ENCODE data around the gene DNMT3A. TPM values are rescaled to one million over a fixed set of nuclear protein-coding genes. Genes with fewer than 3 reads are reported as not detected.

DNMT3A gene
- total RNA-seq (2014; rRNA removed; shearing (Covaris generic)) = 17.7 and 19.3 TPM in 2 replicates

- DNase-seq (ENCODE audit: low read depth) = peak; percentile 82
These were observed at the start of gene DNMT3A for GRCh38 chr2:25341753-25342371. TSS of gene DNMT3A (minus strand) at chr2:25341925. CDS start at chr2:25313984, 27,941 bp downstream.

DNA sequence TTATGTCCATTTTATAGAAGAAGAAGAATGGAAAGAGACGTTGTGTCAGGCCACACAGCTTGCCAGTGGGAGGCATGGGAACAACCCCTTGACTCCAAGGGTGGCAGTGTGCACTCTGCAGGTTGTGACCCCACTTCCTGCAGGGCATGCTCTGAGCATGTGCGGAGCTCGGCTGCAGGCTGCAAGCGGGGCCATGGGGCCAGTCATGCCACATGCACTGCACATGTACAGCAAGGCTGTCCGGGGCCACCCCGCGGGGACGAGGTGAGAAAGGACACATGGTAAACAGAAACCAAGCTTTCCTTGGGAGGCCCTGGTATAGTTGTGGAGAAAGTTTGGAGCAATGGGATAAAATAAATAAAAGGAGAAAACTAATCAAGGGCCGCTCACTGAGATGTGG, 47.4 kb upstream of the DNMT3A start:
- no peak for DNase-seq (ENCODE audit: low read depth)

DNA sequence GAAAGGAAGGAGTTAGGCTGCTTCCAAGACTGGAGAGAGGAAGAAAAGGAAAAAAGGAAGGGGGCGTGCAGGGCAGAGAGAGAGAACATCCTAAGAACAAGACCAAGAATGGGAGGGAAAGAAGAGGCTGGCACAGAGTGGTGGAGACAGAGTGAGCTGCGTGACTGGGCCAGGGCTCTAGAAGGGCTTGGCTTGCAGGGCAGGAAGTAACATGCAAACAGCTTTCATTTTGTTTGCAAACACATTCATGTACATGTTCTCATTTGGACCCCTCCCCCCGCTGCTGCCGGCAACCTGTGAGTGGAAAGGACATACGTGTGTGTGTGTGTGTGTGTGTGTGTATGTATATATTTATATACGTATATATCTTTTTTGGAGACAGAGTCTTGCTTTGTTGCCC, 46.8 kb upstream of the DNMT3A start:
- no peak for DNase-seq (ENCODE audit: low read depth)

- DNase-seq (ENCODE audit: low read depth) = no peak
These were observed 46.2 kb upstream of the DNMT3A start for GRCh38 chr2:25387876-25388449.

GRCh38 chr2:25386971-25387875, 45.5 kb upstream of the DNMT3A start:
- no peak for DNase-seq (ENCODE audit: low read depth)

DNA sequence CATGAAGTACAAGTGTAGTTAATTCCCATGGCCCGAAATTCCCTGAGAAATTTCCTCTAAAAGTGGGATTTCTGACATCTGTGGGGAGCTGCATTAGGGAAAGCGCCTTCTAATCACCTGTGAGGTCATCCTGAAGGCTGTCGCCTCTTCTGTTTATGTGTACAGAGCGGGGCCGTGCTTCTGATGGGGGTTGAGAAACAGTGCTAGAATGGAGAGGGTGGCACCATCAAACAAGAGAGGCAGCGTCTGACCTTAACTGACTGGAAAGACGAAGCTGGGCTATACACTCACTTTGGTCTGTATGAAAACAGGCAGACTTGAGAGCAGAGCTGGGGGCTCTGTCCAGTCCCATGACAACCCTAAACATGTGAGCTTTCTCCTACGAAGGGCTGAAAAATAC, 44.2 kb upstream of the DNMT3A start:
- no peak for DNase-seq (ENCODE audit: low read depth)

- DNase-seq (ENCODE audit: low read depth) = no peak
These were observed 42.1 kb upstream of the DNMT3A start for GRCh38 chr2:25383806-25384205.

DNA sequence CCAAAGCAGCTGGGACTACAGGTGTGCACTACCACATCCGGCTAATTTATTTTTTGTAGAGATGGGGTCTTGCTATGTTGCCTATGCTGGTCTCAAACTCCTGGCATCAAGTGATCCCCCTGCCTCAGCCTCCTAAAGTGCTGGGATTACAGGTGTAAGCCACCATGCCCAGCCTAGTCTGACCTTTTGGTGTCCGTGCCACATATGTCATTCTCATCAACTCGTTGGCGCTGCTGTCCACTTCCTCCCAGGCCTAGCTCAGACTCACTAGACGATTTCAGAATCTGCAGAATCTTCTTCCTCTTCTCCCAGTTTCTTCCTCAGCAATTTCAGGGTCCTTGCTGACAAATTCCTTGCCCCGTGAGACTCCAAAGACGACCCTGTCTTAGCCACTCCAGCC, 39.8 kb upstream of the DNMT3A start:
- no peak for DNase-seq (ENCODE audit: low read depth)

DNA sequence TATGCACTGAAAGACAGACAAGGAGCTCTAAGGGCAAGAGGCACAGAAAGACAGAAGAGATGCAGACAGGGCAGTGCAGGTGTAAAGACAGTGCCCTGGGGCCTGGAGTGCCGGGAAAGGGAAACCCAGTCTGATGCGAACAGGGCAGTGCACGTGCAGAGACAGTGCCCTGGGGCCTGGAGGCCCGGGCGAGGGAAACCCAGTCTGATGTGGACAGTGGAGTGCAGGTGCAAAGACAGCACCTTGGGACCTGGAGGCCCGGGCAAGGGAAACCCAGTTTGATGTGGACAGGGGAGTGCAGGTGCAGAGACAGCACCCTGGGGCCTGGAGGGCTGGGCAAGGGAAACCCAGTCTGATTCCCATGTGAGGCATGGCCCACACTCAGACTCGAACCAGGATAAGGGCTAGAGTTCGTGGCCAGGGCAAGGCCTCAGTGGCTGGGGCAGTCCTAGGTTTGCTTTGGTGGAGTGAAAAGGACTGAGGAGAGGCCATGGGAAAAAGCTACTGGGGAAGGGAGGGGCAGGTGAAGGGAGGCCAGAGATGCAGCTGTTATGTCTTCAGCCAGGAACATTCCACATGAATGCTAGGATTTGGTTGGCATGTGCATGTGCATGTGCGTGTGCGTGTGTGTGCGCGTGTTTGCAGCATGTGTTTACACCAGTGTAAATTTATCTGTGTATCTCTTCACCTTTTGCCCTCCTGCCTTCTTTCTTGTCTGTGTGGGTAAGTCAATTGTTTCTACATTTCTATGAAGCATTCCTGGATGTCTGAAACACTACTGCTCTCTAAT, 39.1 kb upstream of the DNMT3A start:
- no peak for DNase-seq (ENCODE audit: low read depth)

GRCh38 chr2:25380023-25380422, 38.3 kb upstream of the DNMT3A start:
- DNase-seq (ENCODE audit: low read depth) = no peak

DNA sequence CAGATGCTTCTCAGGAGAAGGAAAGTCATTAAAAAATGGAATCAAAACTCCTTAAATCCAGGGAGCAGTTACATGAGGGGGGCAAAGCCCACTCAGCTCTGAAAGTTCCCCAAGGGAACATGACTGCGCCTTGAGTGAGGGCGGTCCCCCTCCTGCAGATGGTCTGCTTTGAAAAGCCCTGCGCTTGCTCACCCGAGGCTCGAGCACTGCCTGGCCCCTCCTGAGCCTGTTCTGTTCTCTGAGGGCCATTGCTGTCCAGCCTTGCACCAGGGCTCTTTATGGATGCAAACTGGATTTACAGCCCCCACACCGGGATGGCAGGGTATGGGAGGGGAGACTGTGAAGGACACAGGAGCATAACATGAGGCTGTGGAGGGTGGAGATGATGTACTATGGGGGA, 37.8 kb upstream of the DNMT3A start:
- no peak for DNase-seq (ENCODE audit: low read depth)

DNA sequence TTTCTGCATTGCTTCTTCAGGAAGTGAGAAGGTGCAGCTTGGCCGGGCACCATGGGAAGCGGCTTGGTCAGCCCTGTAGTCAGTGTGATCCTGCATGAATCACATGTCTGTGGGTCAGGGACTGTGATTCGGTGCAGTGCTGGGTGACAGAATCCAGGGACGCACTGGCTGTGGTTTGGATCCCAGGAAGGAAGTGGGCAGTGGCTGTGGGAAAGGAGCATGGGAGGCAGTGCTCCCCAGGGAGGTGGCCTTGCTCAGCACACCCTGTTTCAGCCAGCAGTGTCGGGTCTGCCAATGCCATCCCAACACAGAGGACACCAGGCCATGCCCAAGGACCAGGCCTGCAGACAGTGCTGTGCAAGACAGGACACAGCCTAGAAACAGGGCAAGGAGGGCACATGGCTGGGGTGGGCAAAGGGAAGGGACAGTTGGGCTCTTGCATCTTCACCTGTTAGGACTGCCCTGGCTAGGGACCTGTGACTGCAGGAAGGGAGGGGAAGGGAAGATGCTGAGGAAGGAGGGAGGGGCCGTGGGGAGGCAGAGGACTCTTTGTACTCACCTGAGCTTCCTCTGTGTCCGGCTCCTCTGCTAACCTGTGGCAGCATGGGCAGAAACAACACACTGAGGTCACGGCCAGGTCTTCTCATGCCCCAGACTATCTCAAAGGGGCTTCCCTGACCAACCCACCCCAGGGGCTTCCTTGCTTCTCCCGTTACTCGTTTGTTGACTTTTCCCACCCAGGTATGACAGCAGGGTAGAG, 37.2 kb upstream of the DNMT3A start:
- peak; percentile 81 for DNase-seq (ENCODE audit: low read depth)

DNA sequence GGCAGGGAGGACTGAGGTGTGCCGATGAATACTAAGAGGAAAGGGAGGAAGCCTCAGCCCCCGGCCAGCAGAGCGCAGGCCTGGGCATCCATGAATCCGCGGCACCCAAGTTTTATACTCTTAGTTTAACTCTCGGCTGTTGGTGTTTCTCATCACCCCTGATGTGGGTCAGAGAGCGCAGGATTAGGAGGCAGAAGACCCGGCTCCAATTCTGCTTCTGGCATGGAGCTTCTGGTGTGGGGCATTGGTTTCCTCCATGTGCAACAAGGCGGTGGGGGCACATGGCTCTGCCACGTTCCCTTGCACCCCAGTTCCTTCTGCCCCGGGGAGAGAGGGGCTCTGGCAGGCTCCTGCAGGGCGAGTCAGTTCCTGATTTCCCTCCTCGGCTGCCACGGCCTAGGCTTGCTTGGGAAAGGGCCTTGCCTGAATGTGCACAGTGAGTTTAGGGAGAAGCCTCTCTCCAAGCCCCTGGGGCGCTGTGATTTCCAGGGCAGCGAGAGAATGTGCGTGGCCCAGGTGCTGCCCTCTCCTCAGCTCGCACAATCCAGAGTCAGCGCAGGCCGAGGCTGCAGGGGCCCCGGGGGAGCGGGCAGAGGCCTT, 36.2 kb upstream of the DNMT3A start:
- no peak for DNase-seq (ENCODE audit: low read depth)

DNA sequence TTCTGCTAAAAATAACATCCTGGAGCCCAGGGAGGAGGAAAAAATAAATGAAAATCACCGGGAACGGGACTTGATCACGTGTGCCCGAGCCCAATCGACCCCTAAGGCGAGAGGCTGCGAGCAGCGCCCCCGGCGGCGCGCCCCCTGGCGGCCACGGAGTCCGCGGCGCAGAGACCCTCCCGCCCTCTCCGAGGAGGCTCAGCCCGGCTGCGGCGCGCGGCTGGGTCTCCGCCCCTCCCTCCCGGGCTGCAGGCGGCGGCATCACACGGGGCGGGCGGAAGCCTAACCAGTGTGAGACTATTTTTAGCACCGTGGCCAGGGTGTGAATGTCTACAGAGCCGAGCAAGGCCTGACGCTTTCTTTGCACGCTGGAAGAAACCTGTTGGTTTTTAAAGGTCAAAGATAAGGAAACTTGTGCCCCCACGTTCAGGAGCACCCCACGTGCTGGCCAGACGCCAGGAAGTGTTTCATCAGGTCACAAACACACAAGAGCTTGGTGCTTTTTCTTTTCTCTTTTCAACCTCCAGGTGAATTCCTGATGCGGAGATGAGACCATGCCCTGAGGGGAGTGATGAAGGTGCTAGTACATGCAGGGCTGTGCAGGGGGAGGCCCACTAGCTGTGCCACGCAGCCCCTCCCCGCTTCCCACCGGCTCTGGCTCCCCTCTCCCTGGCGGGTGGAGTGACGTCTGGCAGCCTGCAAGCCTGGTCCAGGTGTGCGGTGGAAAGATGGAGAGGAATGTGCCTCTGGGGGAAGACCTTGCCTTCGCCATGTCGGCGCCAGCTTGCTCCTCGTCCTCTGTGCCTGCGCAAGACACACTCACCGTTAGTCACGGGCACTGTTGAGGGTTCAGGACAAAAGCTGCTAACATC, 35.3 kb upstream of the DNMT3A start:
- peak; percentile 94 for DNase-seq (ENCODE audit: low read depth)

DNA sequence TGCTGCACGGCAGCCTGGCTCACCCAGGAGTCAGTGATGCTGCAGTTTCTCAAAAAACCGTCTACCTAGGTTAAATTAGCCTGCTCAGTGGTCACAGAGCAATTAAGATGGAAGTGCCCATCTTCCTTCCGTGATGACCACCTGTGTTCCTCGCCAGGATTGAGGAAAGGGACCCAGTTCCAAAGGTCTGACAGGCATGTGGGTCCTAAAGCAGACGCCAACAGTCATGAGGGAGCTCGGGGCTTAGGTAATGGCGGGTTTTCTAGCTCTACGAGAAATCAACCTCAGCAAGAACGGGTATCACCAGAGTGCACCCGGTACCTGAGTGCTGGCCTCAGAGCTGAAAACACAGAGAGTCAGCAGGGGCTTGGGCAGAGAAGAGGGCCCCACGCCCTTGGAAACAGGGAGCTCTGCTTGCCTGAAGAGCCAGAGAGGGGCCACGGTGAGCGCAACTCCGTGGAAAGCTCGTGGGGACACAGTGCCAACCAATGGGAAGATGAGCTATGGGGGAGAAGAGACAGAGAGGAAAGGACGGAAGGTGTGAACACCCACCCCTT, 34.3 kb upstream of the DNMT3A start:
- no peak for DNase-seq (ENCODE audit: low read depth)

DNA sequence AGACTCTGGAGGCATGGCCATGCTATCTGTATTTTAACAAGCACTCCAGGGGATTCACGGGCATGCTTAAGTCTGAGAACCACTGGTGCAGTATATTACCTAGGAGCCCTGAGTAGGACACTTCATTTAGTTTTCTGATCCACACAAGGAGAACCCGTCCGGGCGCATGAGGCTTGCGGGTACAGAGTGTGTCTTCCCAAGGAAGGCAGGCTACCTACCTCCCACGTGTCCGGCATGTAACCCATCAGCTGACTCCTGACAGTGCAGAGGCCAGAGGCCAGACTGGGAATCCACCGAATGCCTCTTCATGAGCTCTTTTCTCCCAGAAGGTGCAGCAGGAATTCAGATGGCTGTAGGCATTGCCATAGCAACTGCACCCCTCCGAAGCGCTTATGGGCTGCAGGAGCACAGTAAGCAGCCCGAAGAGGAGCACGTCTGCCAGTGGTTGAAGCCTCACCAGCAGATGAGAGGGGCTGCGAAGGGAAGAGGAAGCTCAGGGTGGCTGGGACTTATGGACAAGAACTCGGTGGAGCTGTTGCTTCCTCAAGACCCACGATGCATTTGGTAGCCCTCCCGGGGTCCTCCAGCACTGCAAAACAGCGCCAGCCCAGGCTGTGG, 33.8 kb upstream of the DNMT3A start:
- no peak for DNase-seq (ENCODE audit: low read depth)

DNA sequence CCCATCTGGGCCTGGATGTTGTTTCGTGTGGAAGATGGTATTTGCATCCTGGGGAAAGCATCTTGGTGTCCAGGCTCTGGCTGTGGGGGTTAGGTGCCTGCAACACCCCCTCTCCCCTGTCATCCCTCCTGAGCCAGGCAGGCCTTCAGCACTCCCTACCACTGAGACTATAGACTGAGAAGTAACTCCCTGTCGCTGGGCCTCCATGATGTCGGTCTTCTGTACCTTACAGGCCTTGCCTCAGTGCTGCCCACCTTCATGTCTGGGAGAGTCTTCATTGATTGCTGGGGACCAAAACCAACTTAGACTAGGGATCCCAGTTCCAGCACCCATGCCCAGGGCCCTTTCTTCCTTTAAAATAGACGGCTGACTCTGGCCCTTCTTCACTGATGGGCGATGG, 33.1 kb upstream of the DNMT3A start:
- no peak for DNase-seq (ENCODE audit: low read depth)

DNA sequence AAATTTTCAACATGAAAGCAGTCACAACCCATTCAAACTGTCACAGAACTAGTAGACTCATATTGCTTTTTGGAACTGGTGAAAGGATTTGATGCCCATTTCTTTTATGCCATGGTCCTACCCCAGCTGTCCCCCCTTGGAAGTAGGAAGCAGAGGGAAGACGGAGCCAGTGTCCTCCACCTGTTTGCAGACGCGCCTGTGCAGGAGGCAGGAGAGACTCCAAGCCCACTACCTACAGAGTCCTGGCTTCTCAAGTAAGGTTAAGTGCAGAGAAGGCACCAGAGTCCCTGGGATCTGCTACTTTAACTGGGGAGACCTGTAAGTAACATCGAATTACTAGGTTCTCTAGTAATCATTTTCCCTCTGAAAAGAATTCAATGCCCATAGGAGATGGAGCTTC, 32.7 kb upstream of the DNMT3A start:
- DNase-seq (ENCODE audit: low read depth) = no peak

All from Daoy (cell line).